Lower lobe of right lung (tissue), 2 donors: ENCODE measurements around the gene LSP1. TPM values are rescaled to one million over a fixed set of nuclear protein-coding genes. Genes with fewer than 3 reads are reported as not detected.
A peak's percentile ranks its signal among the peaks of the same experiment; 100 is the strongest.

Source experiments
- ATAC-seq, 2 donors: fragments of 200-7000 bp; cut with Tn5 transposase; one replicate each; pipeline ENCODE4 v1.9.1; 2020 to 2022; ENCODE audit warnings: mild to moderate bottlenecking in 2 of 2, moderate library complexity in 2 of 2
- DNase-seq: peaks from one replicate; pipeline ENCODE4 v3.0.0-alpha.2; 2020
- H3K27ac ChIP-seq: fragments of 200-600 bp; one replicate; pipeline ENCODE4 v1.8.0; 2022
- H3K27me3 ChIP-seq: fragments of 200-600 bp; one replicate; pipeline ENCODE4 v1.8.0; 2022; ENCODE audit warnings: low read depth
- H3K36me3 ChIP-seq: fragments of 200-600 bp; one replicate; pipeline ENCODE4 v1.8.0; 2022; ENCODE audit warnings: mild to moderate bottlenecking
- H3K4me1 ChIP-seq: fragments of 200-600 bp; one replicate; pipeline ENCODE4 v1.8.0; 2022
- H3K4me3 ChIP-seq: fragments of 200-600 bp; one replicate; pipeline ENCODE4 v1.8.0; 2022; ENCODE audit warnings: mild to moderate bottlenecking
- H3K9me3 ChIP-seq: fragments of 200-600 bp; one replicate; pipeline ENCODE4 v1.8.0; 2022
- CTCF ChIP-seq: fragments of 200-600 bp; IDR thresholded peaks from one replicate; pipeline ENCODE4 v1.8.0; 2022; ENCODE audit warnings: antibody characterized with exemption, mild to moderate bottlenecking
- intact Hi-C: fragments of 100-400 bp; cut with DNase I; formaldehyde crosslinking; loops from one replicate; pipeline ENCODE4 v1.11.0; 2022
- total RNA-seq: library from RNA; stranded (reverse); fragmentation: NEBNext Ultra II Directional; extraction: Animal tissue kit (Norgen Biotek cat#: 25700); gene quantifications from one replicate; pipeline ENCODE4 v1.2.1, GENCODE V29; 2021
- donor health status: DM: no; HTN: yes; CAD: no; lungs with severe emphysema.

Gene LSP1
- total RNA-seq, 1 donor from 2014 or later: 90.4 TPM

GRCh38 chr11:1892558-1892957 lies 39.7 kb downstream of the LSP1 start:
- H3K27me3 ChIP-seq: no peaks in the 10 kb centered on the region
- H3K4me1 ChIP-seq: no peaks in the 10 kb centered on the region
- intact Hi-C loops: loop anchor here (2.0 kb wide), 1 partner anchor 24 kb away; no protein-coding TSS in a partner anchor
- DNase-seq (no peak), ATAC-seq (no peak)
- H3K4me3 ChIP-seq: no peak overlapping the region
- H3K27ac ChIP-seq: no peak overlapping the region
- TF ChIP-seq CTCF: no peak
- no peaks in the 10 kb centered on the region for H3K9me3 ChIP-seq
- peaks cover 6% of the 10 kb centered on the region for H3K36me3 ChIP-seq

GRCh38 chr11:1893581-1894359 lies 40.9 kb downstream of the LSP1 start:
- Histone ChIP-seq H3K9me3 (no peaks in the 10 kb centered on the region), H3K4me1 (no peaks in the 10 kb centered on the region), H3K27me3 (no peaks in the 10 kb centered on the region), H3K36me3 (no peaks in the 10 kb centered on the region), H3K27ac (no peak overlapping the region), H3K4me3 (no peak overlapping the region)
- intact Hi-C loops: loop anchor here (2.0 kb wide), 1 partner anchor 23 kb away; no protein-coding TSS in a partner anchor
- DNase-seq (no peak), ATAC-seq (no peak)
- TF ChIP-seq CTCF: no peak

DNA sequence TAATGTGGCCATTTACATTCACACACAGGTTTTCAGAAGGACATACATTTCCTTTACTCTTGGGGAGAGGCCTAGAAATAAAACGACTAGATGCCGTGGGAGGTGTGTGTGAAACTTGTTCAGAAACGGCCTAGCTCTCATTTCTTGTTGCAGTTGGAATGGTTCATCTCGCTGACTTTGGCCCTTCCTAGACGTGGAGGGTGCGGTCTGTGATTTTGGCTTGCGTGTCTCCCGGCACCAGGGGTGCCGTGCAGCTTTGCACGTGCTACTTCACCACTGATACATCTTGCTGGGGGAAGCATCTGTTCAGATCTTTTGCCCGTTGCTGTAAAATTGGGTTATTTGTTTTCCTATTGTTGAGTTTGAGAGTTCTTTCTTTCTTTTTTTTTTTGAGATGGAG lies 41.9 kb downstream of the LSP1 start:
- H3K4me1 ChIP-seq: no peaks in the 10 kb centered on the region

GRCh38 chr11:1896468-1896867 lies 43.6 kb downstream of the LSP1 start:
- intact Hi-C loops: no loop called here
- DNase-seq: no peak
- Histone ChIP-seq H3K4me3 (no peak overlapping the region), H3K9me3 (no peaks in the 10 kb centered on the region), H3K27ac (no peak overlapping the region), H3K27me3 (peaks cover 5% of the 10 kb centered on the region), H3K36me3 (no peaks in the 10 kb centered on the region), H3K4me1 (no peaks in the 10 kb centered on the region)
- TF ChIP-seq CTCF: no peak
- ATAC-seq: no peak

More for the DNA sequence above, 41.9 kb downstream of the LSP1 start:
- no peak for TF ChIP-seq CTCF
- Histone ChIP-seq H3K4me3 (no peak overlapping the region), H3K27me3 (peaks cover 4% of the 10 kb centered on the region), H3K27ac (no peak overlapping the region), H3K36me3 (no peaks in the 10 kb centered on the region), H3K9me3 (no peaks in the 10 kb centered on the region)
- DNase-seq: no peak
- no peak for ATAC-seq
- intact Hi-C loops: no loop called here

- H3K27me3 ChIP-seq: peaks cover 5% of the 10 kb centered on the region
- no peaks in the 10 kb centered on the region for H3K36me3 ChIP-seq
- H3K4me1 ChIP-seq: no peaks in the 10 kb centered on the region
- DNase-seq: no peak
- intact Hi-C loops: no loop called here
- no peak for ATAC-seq
- TF ChIP-seq CTCF: no peak
- peak overlapping the region; percentile 28 for H3K4me3 ChIP-seq
- H3K27ac ChIP-seq: peak overlapping the region; percentile 36
- no peaks in the 10 kb centered on the region for H3K9me3 ChIP-seq
Observed at GRCh38 chr11:1896923-1897322, 44.0 kb downstream of the LSP1 start.
